GM19468 (cell line): ENCODE data around the gene PFKFB2.
A peak's percentile ranks its signal among the peaks of the same experiment; 100 is the strongest.

ENCODE experiments used
- ATAC-seq: cut with Tn5 transposase; IDR thresholded peaks from one replicate; pipeline ENCODE4 v1.9.1; 2021; ENCODE audit warnings: mild to moderate bottlenecking, moderate library complexity, moderate number of reproducible peaks; ENCODE audit not compliant: unreplicated experiment; ENCODE audit errors: extremely low read depth

The PFKFB2 gene

DNA sequence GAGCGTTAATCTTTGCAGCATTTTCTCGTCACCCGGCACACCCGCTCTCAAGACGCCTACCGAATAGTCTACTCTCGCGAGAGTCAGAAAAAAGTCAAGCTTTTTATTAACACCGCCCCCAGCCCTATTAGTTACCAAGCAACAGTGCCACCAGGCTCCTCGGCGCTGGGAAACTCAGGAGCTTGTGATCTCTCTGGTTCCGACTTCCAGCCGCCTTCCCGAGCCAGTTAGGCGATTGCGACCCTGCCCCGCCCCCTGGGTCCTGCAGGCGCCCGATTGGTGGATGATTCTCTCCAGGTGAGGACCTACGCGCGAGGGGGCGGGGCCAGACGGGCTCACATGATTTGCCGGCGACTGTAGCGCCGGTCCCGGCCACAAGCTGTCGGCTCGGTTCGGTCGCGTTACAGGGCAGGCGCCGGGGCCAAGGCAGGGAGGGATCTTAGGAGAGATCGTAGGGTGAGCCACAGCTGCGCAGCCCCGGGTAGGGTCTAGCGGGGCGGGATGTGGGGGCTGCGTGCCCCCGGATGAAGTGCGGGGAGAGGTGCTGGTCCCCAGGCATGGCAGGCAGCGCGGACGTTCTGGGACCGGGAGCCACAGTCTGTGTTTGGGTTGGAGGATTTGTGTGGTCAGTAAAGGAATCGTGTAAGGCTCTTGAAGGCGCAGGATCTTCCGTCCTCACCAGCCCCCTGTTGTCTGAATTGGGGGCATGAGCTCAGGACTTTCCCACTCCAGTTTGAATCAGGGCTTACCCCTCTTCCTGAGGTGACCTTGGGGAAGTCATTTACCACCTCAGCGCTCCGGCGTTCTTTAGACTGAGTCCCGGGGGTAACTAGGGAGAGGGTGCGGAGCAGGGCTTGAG, at the start of gene PFKFB2:
Gene PFKFB2, plus strand, starts transcription at position 365 of the 859 bp plus-strand sequence. CDS start 1,443 bp downstream, outside the sequence.
- ATAC-seq = peak; percentile 56

DNA sequence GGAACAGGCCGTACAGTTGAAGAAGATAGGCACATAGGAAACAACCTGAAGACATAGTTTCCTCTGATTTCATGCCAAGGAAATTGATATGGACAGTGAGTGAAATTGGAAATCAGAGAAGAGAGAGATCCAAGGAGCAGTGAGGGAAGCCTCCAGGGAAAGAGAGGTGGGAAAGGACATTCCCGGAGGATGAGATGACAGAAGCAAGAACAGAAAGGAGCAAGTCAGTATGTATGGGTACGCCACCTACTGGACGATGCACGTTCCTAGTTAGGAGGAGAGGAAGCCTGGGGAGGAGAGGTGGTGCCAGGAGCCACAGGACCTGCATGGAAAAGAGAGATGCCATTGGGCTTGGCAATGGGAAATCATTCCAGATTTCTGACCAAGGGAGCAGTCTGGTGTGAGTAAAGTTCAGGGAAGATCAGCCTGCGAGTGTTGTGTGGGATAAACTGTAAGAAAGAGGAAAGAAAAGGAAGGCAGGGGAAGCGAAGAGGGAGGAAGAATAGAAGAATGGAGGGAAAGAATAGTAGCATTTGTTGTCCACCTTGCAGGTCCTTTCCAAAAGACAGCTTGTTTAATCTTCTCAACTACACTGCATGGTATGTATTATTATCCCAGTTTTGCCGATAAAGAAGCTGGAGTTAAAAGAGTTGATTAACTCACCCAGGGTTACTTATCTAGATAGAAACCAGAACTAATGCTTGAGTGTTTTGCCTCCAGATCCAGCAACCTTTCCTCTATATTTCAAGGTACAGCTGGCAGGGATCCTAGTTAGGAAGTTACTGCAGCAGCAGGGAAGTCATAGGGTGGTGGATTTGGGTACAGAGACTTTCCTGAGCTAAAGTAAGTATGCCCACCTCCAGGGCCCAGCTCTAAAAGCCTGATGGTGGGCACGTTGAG, 47.9 kb upstream of the PFKFB2 start:
- no peak for ATAC-seq

DNA sequence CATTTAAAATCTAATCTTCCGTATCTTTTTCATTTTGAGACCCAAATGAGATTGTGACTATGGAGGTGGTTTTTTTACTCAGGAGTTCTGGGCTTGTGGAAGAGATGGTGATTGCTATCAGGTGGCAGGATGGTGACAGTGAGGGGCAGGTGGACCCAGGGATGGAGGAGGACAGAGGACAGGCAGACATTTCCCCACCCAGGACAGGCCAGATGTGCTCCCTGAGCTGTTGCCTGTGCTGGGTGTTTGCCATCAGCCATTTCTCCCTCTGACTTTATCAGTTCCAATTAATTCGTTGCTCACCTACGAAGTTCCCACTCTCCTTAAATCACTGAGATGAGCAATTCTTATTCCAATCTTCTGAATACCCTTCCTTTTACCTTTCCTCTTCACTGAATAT, 47.0 kb upstream of the PFKFB2 start:
- ATAC-seq = no peak

DNA sequence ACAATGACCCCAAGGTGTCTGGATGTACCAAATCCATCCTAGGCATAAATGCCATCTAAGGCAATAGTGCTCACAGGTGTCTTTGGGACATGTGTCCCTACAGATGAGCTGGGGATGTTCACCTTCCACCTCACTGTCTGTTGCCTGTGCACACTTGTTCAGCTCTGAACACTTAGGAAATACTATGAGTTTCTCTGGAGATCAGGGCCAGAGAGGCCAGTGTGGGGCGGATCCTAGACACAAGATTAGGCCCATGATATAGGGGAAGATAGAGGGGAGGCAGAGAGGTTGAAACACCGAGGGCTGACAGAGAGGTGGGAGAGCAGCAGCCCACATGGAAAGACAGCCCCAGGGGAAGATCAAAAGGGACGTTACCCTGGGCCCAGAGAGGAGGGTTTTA, 46.2 kb upstream of the PFKFB2 start:
- ATAC-seq = no peak

DNA sequence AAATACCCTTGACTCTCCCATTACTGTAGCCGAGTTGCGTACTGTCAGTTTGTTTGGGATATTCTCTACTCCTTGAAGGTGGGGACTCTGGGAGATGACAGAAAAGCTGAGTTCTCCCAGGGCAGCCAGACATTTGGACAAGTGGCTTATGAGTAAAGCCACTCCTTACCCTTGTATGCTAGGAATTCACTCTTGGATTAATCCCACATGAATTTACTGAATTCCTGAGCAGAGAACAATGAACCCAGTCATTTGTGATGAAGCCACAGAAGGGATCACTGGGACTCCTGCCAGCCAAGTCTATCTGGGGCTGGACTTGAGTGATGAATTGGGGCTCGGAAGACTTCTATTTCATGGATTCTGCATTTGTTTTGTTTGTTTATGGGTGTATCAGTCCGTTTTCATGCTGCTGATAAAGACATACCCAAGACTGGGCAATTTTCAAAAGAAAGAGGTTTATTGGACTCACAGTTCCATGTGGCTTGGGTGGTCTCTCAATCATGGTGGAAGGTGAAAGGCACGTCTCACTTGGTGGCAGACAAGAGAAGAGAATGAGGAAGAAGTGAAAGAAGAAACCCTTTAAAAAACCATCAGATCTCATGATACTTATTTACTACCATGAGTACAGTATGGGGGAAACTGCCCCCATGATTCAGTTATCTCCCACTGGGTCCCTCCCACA, 45.6 kb upstream of the PFKFB2 start:
- ATAC-seq = no peak

DNA sequence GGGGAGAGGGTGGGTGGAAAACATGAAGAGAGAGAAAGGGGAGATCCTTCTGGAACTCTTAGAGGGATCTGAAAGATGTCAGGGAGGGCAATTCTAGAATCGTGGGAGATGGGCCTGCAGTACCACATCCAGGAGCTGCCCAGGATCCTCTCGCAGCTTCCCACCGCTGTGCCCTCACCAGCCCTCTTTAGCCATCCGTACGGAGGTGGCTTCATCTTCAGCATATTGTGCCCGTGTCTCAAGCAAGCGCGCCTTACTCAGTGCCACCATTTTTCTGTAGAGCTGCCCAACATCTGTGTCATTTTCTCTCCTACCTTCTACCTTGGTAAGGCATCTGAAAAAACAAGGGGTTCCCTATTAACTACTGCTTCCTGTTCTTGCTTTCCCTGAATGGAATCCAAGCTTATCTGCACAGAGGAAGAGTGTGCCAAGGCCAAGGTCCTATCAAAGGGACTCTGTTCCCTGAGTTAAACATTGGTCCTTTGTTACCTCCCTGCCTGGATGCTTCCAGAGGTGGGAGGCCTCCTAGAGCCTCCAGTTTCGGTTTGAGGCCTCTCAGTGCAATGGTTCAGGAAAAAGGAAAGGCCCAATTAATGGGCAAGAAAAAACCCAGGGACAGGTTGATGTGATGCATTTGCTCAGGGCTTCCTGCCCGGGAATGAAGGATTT, 43.8 kb upstream of the PFKFB2 start:
- no peak for ATAC-seq

DNA sequence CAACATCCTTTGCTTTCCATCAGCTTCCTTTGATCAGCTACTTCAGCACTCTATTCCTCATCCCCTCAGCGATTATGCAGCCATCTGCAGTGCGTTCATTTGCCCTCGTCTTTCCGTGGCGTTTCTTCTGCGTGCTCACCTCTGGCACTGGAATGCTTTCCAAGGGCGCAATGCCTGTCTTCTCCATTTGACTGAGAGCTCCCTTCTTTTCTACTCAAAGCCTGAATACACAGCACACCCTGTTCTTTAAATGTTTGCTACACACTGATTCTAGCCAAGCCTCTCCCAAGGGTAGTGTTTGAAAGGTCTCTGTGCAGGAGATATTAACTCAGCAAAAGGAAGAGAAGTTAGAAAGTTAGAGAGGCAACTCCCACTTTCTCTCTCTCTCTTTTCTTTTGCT, 43.1 kb upstream of the PFKFB2 start:
- ATAC-seq = no peak

DNA sequence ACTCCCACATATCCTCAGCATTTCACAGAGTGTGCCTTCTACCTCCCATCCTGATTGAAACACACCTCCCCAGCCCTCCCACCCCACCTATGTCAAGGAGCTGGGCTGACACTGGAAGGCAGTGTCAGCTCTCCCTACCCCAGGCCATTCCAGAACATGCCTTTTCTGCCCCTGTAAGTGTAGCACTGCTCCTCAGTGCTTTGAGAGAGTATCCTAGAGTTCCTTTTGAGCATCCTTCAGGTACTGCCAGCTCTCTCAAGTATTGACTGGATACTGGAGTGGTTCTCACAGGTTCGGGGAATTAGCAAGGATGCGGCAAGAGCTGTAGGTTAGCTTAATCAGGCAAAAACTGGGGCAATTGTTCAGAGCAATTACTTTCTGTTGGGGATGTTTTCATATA, 42.3 kb upstream of the PFKFB2 start:
- no peak for ATAC-seq

DNA sequence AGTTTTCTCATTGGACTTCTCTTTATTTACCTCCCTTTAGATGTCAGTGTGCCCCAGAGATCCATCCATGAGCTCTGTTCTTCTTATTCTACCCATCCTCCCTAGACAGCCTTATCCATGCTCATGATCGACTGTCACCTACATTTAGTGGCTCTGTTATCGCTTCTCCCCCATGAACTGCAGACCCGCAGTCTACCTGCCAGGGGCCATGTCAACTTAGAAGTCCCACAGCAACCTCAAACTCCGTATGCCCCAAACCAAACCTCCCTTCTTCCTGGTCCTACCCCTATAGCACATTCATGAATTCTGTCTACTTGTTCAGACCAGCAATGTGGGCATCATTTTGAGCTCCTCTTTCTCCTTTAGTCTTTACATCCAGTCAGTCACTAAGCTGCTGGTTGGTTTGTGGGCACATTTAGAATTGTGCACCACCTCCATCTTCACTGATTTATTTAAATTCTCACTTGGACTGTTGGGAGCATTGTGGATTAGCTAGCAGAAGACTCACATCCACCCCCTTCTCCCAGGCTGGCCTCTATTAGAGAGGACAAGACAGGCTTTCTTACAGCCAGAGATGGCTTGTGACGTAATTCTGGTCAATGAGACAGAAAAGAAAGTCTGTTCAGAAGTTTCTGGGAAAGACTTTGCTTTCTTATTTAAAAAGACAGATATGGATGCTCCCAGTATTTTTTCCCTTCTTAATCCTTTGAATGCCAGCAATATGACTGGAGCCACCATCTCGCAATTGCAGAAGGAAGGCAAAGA, 39.6 kb upstream of the PFKFB2 start:
- no peak for ATAC-seq

DNA sequence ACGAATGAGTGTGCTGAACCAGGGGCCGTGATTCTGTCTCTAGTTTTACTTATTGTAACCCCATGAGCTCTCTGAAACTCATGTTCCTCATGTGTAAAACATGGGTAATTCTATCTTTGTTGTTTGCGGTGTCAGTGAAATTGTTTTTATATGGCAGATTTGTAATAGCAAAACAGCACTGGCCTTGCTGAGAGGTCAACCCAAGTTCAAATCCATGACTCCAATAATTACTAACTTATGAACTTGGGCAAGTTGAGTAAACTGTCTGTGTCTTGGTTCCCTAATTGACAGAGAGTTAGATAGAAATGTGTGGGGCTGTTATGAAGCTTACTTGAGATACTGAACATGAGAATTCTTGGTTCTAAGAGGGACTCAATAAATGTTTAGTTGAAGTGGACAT, 38.3 kb upstream of the PFKFB2 start:
- no peak for ATAC-seq

DNA sequence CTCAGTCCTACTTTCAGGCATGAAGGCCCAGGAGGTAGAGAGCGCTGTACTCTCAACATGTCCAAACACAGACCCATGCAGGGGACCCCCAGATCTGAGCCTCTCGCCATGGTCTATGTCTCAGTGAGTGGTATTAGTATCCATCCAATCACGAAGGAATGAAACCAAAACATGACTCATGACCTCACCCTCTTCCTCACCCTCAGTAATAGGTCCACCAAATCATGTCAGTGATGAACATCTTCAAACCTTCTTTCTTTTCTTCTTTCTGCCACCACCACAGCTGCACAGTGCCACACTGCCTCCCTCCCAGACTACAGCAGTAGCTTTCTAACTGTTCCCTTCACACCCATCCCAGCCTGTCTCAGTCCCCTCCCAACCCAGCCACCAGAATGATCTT, 37.3 kb upstream of the PFKFB2 start:
- no peak for ATAC-seq

DNA sequence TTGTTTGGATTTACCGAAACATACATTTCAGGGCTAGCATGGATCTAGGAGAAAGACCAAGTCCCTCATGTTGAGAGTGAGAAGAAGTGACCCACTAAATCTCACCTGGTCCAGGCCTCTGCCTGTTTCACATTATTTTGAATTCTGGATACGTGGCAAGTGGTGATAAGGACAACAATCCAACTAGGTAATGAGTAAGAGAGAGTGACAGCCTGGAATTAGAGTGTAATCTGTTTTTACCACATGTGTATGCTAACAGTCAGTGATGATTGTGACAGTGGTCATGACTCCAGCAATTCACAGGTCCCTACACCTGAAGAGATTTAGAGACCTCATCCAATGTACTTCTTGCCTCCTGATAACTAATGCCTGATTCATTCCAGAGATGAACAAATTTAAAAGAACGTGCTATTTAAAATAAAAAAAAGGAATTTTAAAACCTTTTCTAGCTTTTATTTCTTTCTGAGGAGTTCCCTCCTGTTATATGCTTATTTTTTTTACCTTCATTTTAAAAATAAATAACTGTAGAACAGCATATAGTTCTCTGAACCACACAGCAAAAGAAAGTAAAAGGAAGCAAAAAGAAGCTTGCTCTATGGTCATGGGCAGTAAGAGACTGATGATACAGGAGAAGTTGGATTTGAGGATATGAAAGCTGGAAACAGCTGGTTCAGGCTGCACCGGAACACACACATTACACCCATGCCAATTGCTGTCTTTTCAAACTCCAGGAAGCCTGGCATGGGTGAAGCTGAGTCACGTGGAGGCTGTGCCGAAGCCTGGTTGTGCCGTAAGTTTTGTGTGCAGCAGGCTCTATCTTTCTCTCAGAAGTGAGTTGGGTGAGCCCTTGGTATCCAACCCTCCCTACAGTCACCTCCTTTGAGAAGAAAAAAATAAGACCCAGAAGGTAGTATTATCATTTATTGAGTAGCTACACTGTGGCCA, 35.2 kb upstream of the PFKFB2 start:
- ATAC-seq = no peak

DNA sequence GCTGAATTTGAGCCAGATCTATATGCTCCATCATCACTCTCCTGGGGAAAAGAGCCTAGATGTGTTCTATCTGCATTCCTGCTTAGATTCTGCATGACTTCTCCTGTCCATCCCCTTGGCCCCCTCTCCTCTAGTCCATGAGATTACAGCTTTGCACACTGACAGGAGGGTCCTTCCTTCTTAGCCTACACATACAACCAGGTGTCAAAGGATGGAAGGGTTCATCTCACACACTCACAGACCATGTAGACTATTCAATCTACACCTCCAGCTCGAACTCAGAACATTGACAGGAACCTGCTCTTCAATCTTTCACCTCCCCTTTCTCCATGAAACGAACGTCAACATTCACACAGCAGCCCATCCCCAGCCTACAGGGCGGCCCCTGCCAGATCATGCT, 34.4 kb upstream of the PFKFB2 start:
- ATAC-seq = no peak

DNA sequence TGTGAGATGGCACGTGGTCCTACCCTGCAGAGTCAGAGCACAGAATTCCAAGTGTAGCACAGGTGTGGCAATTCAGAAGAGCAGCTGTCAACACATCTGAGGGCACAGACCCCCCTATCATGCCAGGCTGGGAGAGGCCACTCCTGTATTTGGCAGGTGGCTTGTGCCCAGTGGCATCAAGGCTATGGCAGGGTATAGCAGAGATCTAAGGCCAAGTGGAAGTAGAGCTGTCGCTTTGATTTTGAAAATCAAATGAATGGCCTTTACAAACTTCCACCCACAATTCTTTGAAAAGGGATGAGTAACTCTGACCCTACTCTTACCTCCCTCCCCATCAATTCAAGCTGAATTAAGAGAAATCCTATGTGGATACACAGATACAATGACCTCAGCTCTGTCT, 33.9 kb upstream of the PFKFB2 start:
- no peak for ATAC-seq

DNA sequence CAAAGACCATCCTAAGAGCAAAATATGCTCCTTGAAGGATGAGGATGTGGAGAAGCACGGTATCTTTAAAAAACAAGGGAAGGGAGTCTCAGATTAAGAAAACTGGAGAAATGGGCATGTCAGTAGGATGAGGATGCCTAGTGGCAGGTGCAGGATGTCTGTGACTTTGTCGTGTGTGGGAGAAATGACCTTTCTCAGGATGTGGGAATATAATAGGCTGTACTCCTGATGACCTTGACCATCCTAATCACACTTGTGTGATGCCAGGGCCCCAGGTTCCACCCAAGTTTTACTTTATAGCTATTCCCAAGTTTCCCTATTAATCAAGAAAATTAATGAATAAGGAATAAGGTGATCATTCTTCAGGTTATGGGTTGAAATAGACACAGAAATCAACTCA, 33.4 kb upstream of the PFKFB2 start:
- no peak for ATAC-seq

DNA sequence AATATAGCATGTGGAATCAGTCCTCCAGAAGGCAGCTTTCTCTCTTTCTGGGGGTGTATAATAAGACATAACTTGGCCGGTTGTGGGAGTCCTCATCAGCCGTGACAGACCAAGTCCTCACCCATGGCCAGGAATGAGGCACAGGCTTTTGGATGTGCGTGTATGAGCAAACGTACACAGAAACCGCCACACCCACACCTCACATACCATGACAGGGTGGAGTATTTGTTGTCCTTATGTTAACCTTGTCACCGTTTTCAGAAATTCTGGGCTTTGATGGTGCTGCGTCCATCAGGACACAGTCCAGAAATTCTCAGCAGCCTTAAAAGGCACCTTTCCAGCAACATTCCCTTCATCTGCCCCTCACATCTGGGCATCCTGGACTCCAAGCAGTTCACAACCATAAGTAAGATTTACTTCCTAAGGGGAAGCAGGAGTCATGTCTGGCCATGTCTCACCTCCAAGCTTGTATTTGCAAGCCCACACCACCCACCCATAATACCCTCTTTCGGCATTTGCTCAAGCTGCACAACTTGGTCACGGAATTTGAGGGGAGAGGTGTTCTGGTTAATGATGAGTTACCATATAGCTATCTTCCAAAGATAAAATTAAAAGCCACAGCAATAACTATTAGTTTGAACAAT, 32.9 kb upstream of the PFKFB2 start:
- no peak for ATAC-seq

DNA sequence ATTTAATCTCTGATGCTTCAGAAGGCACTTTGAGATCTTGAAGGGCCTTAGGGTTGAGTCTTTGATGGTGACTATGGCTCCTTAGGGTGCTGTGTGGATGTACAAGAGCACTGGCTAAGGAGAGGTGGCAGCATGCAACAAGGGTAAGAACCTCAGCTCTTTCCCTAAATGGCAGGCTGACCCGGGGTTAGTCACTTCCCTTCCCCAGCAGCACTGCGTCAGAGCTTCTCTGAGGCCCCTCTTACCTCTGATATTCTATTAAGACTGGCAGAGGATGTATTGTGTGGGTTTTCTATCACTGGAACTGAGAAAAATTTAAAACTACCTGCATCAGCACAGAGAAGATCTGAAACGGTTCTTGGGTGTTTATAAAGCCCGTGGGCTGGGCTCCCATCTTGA, 32.4 kb upstream of the PFKFB2 start:
- no peak for ATAC-seq
